ENCODE results near the gene OR10G8.

The OR10G8 gene

DNA sequence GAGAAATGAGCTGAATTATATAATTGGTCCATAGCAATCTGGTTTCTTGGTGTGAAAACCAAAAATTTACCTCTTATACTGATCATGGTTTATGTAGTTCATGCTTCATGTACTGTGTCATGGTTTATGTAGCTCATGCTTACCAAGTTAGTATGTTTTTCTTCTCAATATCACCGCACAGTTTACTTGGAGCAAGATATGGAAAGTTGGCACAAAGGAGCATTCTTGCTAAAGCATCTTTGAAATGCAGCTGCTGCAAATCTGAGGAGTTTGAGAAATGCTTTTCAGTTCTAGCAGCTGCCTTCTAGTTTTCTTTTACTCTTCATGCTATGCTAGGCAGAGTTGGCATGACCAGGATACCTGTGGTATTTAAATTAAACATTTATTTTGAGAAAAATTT is 10.1 kb downstream of the OR10G8 start:
- ChIA-PET CTCF (no interaction called here), POLR2A (no interaction called here)
- Histone ChIP-seq H3K4me3 (ENCODE audit: low read depth, low read length) (no peak overlapping the region), H3K36me3 (ENCODE audit: control insufficient read depth in 2 of 2, insufficient read depth in 1 of 2, low read length in 2 of 2) (no peaks in the 10 kb centered on the region), H3K9me3 (ENCODE audit: control insufficient read depth, insufficient read depth, low read depth, low read length) (no peaks in the 10 kb centered on the region), H3K27ac (ENCODE audit: extremely low read depth, low read depth, low read length) (no peak overlapping the region), H3K4me1 (ENCODE audit: control insufficient read depth, insufficient read depth, low read length) (no peaks in the 10 kb centered on the region)
- TF ChIP-seq ZBTB8A (tag by site-specific recombination; IDR thresholded peaks at IDR 0.05): no peak
- TF ChIP-seq, protein P1, sequence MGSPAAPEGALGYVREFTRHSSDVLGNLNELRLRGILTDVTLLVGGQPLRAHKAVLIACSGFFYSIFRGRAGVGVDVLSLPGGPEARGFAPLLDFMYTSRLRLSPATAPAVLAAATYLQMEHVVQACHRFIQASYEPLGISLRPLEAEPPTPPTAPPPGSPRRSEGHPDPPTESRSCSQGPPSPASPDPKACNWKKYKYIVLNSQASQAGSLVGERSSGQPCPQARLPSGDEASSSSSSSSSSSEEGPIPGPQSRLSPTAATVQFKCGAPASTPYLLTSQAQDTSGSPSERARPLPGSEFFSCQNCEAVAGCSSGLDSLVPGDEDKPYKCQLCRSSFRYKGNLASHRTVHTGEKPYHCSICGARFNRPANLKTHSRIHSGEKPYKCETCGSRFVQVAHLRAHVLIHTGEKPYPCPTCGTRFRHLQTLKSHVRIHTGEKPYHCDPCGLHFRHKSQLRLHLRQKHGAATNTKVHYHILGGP (tag by site-specific recombination; IDR thresholded peaks at IDR 0.05): no peak
- TF ChIP-seq, protein P2, sequence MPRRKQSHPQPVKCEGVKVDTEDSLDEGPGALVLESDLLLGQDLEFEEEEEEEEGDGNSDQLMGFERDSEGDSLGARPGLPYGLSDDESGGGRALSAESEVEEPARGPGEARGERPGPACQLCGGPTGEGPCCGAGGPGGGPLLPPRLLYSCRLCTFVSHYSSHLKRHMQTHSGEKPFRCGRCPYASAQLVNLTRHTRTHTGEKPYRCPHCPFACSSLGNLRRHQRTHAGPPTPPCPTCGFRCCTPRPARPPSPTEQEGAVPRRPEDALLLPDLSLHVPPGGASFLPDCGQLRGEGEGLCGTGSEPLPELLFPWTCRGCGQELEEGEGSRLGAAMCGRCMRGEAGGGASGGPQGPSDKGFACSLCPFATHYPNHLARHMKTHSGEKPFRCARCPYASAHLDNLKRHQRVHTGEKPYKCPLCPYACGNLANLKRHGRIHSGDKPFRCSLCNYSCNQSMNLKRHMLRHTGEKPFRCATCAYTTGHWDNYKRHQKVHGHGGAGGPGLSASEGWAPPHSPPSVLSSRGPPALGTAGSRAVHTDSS (tag by site-specific recombination; IDR thresholded peaks at IDR 0.05): no peak
- TF ChIP-seq, protein P3, sequence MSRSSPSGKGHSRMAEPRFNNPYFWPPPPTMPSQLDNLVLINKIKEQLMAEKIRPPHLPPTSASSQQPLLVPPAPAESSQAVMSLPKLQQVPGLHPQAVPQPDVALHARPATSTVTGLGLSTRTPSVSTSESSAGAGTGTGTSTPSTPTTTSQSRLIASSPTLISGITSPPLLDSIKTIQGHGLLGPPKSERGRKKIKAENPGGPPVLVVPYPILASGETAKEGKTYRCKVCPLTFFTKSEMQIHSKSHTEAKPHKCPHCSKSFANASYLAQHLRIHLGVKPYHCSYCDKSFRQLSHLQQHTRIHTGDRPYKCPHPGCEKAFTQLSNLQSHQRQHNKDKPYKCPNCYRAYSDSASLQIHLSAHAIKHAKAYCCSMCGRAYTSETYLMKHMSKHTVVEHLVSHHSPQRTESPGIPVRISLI (tag by site-specific recombination; IDR thresholded peaks at IDR 0.05): no peak
- TF ChIP-seq, protein P4, sequence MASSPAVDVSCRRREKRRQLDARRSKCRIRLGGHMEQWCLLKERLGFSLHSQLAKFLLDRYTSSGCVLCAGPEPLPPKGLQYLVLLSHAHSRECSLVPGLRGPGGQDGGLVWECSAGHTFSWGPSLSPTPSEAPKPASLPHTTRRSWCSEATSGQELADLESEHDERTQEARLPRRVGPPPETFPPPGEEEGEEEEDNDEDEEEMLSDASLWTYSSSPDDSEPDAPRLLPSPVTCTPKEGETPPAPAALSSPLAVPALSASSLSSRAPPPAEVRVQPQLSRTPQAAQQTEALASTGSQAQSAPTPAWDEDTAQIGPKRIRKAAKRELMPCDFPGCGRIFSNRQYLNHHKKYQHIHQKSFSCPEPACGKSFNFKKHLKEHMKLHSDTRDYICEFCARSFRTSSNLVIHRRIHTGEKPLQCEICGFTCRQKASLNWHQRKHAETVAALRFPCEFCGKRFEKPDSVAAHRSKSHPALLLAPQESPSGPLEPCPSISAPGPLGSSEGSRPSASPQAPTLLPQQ (tag by site-specific recombination; IDR thresholded peaks at IDR 0.05): no peak

DNA sequence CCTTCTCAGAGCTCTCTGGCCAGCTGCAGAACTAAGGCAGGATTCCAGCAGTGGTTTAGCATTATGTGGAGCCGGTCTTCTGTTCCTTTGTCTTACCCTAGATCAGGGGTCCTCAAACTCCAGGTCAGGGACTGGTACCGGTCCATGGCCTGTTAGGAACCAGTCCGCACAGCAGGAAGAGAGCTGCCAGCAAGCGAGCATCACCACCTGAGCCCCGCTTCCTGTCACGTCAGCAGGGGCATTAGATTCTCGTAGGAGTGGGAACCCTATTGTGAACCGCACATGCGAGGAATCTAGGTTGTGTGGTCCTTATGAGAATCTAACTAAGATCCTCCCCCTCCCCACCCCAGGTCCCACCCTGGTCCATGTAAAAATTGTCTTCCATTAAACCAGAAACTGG is 13.0 kb downstream of the OR10G8 start:
- Histone ChIP-seq H3K4me3 (ENCODE audit: low read depth, low read length) (no peak overlapping the region), H3K27ac (ENCODE audit: extremely low read depth, low read depth, low read length) (no peak overlapping the region), H3K9me3 (ENCODE audit: control insufficient read depth, insufficient read depth, low read depth, low read length) (no peaks in the 10 kb centered on the region), H3K4me1 (ENCODE audit: control insufficient read depth, insufficient read depth, low read length) (no peaks in the 10 kb centered on the region), H3K36me3 (ENCODE audit: control insufficient read depth in 2 of 2, insufficient read depth in 1 of 2, low read length in 2 of 2) (no peaks in the 10 kb centered on the region)
- CTCF ChIA-PET: interaction anchor here (1.1 kb wide), 1 partner anchor 30 kb away, joined by 4 read pairs; no protein-coding TSS in a partner anchor
- POLR2A ChIA-PET: no interaction called here
- TF ChIP-seq, protein P5, sequence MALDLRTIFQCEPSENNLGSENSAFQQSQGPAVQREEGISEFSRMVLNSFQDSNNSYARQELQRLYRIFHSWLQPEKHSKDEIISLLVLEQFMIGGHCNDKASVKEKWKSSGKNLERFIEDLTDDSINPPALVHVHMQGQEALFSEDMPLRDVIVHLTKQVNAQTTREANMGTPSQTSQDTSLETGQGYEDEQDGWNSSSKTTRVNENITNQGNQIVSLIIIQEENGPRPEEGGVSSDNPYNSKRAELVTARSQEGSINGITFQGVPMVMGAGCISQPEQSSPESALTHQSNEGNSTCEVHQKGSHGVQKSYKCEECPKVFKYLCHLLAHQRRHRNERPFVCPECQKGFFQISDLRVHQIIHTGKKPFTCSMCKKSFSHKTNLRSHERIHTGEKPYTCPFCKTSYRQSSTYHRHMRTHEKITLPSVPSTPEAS (tag by site-specific recombination; IDR thresholded peaks at IDR 0.05): no peak
- no peak for TF ChIP-seq ZNF544 (tag by site-specific recombination; IDR thresholded peaks at IDR 0.05)
- no peak for TF ChIP-seq ZNF791 (tag by site-specific recombination; IDR thresholded peaks at IDR 0.05)
- TF ChIP-seq ZNF664 (tag by site-specific recombination; IDR thresholded peaks at IDR 0.05): no peak
- TF ChIP-seq, protein P6, sequence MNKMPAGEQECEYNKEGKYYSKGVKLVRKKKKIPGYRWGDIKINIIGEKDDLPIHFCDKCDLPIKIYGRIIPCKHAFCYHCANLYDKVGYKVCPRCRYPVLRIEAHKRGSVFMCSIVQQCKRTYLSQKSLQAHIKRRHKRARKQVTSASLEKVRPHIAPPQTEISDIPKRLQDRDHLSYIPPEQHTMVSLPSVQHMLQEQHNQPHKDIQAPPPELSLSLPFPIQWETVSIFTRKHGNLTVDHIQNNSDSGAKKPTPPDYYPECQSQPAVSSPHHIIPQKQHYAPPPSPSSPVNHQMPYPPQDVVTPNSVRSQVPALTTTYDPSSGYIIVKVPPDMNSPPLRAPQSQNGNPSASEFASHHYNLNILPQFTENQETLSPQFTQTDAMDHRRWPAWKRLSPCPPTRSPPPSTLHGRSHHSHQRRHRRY (tag by site-specific recombination; IDR thresholded peaks at IDR 0.05): no peak
- TF ChIP-seq, protein P7, sequence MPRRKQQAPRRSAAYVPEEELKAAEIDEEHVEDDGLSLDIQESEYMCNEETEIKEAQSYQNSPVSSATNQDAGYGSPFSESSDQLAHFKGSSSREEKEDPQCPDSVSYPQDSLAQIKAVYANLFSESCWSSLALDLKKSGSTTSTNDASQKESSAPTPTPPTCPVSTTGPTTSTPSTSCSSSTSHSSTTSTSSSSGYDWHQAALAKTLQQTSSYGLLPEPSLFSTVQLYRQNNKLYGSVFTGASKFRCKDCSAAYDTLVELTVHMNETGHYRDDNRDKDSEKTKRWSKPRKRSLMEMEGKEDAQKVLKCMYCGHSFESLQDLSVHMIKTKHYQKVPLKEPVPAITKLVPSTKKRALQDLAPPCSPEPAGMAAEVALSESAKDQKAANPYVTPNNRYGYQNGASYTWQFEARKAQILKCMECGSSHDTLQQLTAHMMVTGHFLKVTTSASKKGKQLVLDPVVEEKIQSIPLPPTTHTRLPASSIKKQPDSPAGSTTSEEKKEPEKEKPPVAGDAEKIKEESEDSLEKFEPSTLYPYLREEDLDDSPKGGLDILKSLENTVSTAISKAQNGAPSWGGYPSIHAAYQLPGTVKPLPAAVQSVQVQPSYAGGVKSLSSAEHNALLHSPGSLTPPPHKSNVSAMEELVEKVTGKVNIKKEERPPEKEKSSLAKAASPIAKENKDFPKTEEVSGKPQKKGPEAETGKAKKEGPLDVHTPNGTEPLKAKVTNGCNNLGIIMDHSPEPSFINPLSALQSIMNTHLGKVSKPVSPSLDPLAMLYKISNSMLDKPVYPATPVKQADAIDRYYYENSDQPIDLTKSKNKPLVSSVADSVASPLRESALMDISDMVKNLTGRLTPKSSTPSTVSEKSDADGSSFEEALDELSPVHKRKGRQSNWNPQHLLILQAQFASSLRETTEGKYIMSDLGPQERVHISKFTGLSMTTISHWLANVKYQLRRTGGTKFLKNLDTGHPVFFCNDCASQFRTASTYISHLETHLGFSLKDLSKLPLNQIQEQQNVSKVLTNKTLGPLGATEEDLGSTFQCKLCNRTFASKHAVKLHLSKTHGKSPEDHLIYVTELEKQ (tag by site-specific recombination; IDR thresholded peaks at IDR 0.05; ENCODE audit: borderline replicate concordance): no peak
- no peak for TF ChIP-seq KLF9 (tag by site-specific recombination; IDR thresholded peaks at IDR 0.05; ENCODE audit: low read depth)
- no peak for TF ChIP-seq ZNF621 (tag by site-specific recombination; IDR thresholded peaks at IDR 0.05)
- TF ChIP-seq ZNF843 (tag by site-specific recombination; IDR thresholded peaks at IDR 0.05): no peak
- TF ChIP-seq ZNF133 (tag by site-specific recombination; IDR thresholded peaks at IDR 0.05): no peak
- no peak for TF ChIP-seq ZNF302 (tag by site-specific recombination; IDR thresholded peaks at IDR 0.05; ENCODE audit: low read depth)
- no peak for TF ChIP-seq ZNF324 (tag by site-specific recombination; IDR thresholded peaks at IDR 0.05)
- no peak for TF ChIP-seq EGR2 (tag by site-specific recombination; IDR thresholded peaks at IDR 0.05; ENCODE audit: low read depth)
- TF ChIP-seq, protein P8, sequence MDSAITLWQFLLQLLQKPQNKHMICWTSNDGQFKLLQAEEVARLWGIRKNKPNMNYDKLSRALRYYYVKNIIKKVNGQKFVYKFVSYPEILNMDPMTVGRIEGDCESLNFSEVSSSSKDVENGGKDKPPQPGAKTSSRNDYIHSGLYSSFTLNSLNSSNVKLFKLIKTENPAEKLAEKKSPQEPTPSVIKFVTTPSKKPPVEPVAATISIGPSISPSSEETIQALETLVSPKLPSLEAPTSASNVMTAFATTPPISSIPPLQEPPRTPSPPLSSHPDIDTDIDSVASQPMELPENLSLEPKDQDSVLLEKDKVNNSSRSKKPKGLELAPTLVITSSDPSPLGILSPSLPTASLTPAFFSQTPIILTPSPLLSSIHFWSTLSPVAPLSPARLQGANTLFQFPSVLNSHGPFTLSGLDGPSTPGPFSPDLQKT (IDR thresholded peaks at IDR 0.05; ENCODE audit: borderline replicate concordance, low read depth, low read length): no peak
- TF ChIP-seq ZNF311 (tag by site-specific recombination; IDR thresholded peaks at IDR 0.05; ENCODE audit: borderline replicate concordance): no peak
- TF ChIP-seq, protein P9, sequence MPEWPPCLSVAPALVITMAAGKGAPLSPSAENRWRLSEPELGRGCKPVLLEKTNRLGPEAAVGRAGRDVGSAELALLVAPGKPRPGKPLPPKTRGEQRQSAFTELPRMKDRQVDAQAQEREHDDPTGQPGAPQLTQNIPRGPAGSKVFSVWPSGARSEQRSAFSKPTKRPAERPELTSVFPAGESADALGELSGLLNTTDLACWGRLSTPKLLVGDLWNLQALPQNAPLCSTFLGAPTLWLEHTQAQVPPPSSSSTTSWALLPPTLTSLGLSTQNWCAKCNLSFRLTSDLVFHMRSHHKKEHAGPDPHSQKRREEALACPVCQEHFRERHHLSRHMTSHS (tag by site-specific recombination; IDR thresholded peaks at IDR 0.05): no peak
- TF ChIP-seq ZNF37A (tag by site-specific recombination; IDR thresholded peaks at IDR 0.05): no peak

Measured in HEK293 (cell line).